Smooth muscle cell (in vitro differentiated cells): ENCODE data around the gene PLCB1. TPM values are rescaled to one million over a fixed set of nuclear protein-coding genes. Genes with fewer than 3 reads are reported as not detected.
A peak's percentile ranks its signal among the peaks of the same experiment; 100 is the strongest.

Experiments used
- DNase-seq: peaks from one replicate; lab custom pipeline; 2025; ENCODE audit not compliant: unreplicated experiment; lab: John Stamatoyannopoulos, UW
- H2AFZ ChIP-seq: fragments of 200-600 bp; sonication (generic); 2 replicates; pipeline ENCODE4 v1.6.0; 2016; ENCODE audit warnings: antibody characterized with exemption, low read depth, mild to moderate bottlenecking
- H3F3A ChIP-seq: fragments of 200-600 bp; sonication (generic); 2 replicates; pipeline ENCODE4 v1.6.0; 2017; ENCODE audit warnings: antibody characterized with exemption, low read depth
- H3K27ac ChIP-seq: fragments of 200-600 bp; sonication (generic); 2 replicates; pipeline ENCODE4 v1.5.1; 2016; ENCODE audit warnings: low read depth, mild to moderate bottlenecking
- H3K27me3 ChIP-seq: fragments of 200-600 bp; sonication (generic); 2 replicates; pipeline ENCODE4 v1.6.1; 2016; ENCODE audit warnings: low read depth, mild to moderate bottlenecking
- H3K36me3 ChIP-seq: fragments of 200-600 bp; sonication (generic); 2 replicates; pipeline ENCODE4 v1.5.1; 2016; ENCODE audit warnings: low read depth
- H3K4me1 ChIP-seq: fragments of 200-600 bp; sonication (generic); 2 replicates; pipeline ENCODE4 v1.5.1; 2016; ENCODE audit warnings: low read depth
- H3K4me2 ChIP-seq: fragments of 200-600 bp; sonication (generic); 2 replicates; pipeline ENCODE4 v1.6.0; 2016; ENCODE audit warnings: mild to moderate bottlenecking
- H3K4me3 ChIP-seq: fragments of 200-600 bp; sonication (generic); 2 replicates; pipeline ENCODE4 v1.5.1; 2016; ENCODE audit warnings: mild to moderate bottlenecking
- H3K79me2 ChIP-seq: fragments of 200-600 bp; sonication (generic); 2 replicates; pipeline ENCODE4 v1.6.0; 2016; ENCODE audit warnings: low read depth, mild to moderate bottlenecking
- H3K9ac ChIP-seq: fragments of 200-600 bp; sonication (generic); 2 replicates; pipeline ENCODE4 v1.6.0; 2016; ENCODE audit warnings: low read depth
- H3K9me3 ChIP-seq: fragments of 200-600 bp; sonication (generic); replicated peaks from 2 replicates; pipeline ENCODE4 v1.5.1; 2016; ENCODE audit warnings: low read depth
- H4K20me1 ChIP-seq: fragments of 200-600 bp; sonication (generic); 2 replicates; pipeline ENCODE4 v1.6.0; 2016; ENCODE audit warnings: low read depth
- CTCF ChIP-seq: fragments of 200-600 bp; sonication (generic); IDR thresholded peaks from 2 replicates; pipeline ENCODE4 v1.5.1; 2017; ENCODE audit warnings: borderline replicate concordance, mild to moderate bottlenecking, antibody characterized with exemption; ENCODE audit not compliant: insufficient read depth, poor library complexity, severe bottlenecking
- WGBS: methylation state at CpG from one replicate; pipeline ENCODE4 v1.1.7; 2016; ENCODE audit warnings: low lambda C conversion rate; 5-methylcytosine and 5-hydroxymethylcytosine counted together
- polyA plus RNA-seq: library from polyadenylated mRNA; unstranded; fragments of >200 nt; fragmentation: Nextera tagmentation; extraction: Ambion mirVana; gene quantifications from 2 replicates; pipeline ENCODE4 v1.2.1, GENCODE V29; 2016
- total RNA-seq: library from RNA; depleted of rRNA; stranded (reverse); fragments of >200 nt; gene quantifications from 2 replicates; pipeline ENCODE4 v1.2.3, GENCODE V29; 2014

Gene PLCB1
- total and polyA plus RNA-seq, 2 experiments from 2014 or later = 4.7 to 25.3 TPM

GRCh38 chr20:8788831-8789230, 656.8 kb downstream of the PLCB1 start:
- H3K27me3 ChIP-seq = no peaks in the 10 kb centered on the region
- DNase-seq = no peak
- H3K9ac ChIP-seq = no peak overlapping the region
- H3K79me2 ChIP-seq = no peaks in the 10 kb centered on the region
- H3F3A ChIP-seq = no peaks in the 10 kb centered on the region
- no peak overlapping the region for H3K27ac ChIP-seq
- H3K4me3 ChIP-seq = no peak overlapping the region
- no peaks in the 10 kb centered on the region for H3K9me3 ChIP-seq
- H2AFZ ChIP-seq = no peak overlapping the region
- no peak for TF ChIP-seq CTCF
- H3K36me3 ChIP-seq = no peaks in the 10 kb centered on the region
- no peaks in the 10 kb centered on the region for H4K20me1 ChIP-seq
- H3K4me2 ChIP-seq = no peak overlapping the region
- peaks cover 11% of the 10 kb centered on the region for H3K4me1 ChIP-seq

- Histone ChIP-seq H3K4me1 (peaks cover 11% of the 10 kb centered on the region), H4K20me1 (no peaks in the 10 kb centered on the region), H3K4me3 (no peak overlapping the region), H3K4me2 (no peak overlapping the region), H3K9me3 (no peaks in the 10 kb centered on the region), H3K27me3 (no peaks in the 10 kb centered on the region), H3F3A (no peaks in the 10 kb centered on the region), H3K36me3 (no peaks in the 10 kb centered on the region), H3K79me2 (no peaks in the 10 kb centered on the region), H2AFZ (no peak overlapping the region), H3K9ac (no peak overlapping the region), H3K27ac (no peak overlapping the region)
- WGBS = 51% methylated on average over 5 of the region's 5 CpGs
- DNase-seq = no peak
- peak; percentile 95 for TF ChIP-seq CTCF
These were observed 658.5 kb downstream of the PLCB1 start for GRCh38 chr20:8790442-8791074.

- 97% methylated on average over 6 of the region's 6 CpGs for WGBS
- no peak for TF ChIP-seq CTCF
- H3F3A ChIP-seq = no peaks in the 10 kb centered on the region
- no peaks in the 10 kb centered on the region for H3K79me2 ChIP-seq
- no peaks in the 10 kb centered on the region for H3K4me1 ChIP-seq
- H3K9ac ChIP-seq = no peak overlapping the region
- no peak overlapping the region for H3K4me3 ChIP-seq
- no peaks in the 10 kb centered on the region for H3K36me3 ChIP-seq
- DNase-seq = no peak
- no peaks in the 10 kb centered on the region for H3K27me3 ChIP-seq
- no peaks in the 10 kb centered on the region for H4K20me1 ChIP-seq
- no peak overlapping the region for H3K27ac ChIP-seq
- H3K9me3 ChIP-seq = no peaks in the 10 kb centered on the region
- H3K4me2 ChIP-seq = no peak overlapping the region
- no peak overlapping the region for H2AFZ ChIP-seq
These were observed 663.3 kb downstream of the PLCB1 start for GRCh38 chr20:8795404-8795803.

- no peak overlapping the region for H3K9ac ChIP-seq
- H3K79me2 ChIP-seq = no peaks in the 10 kb centered on the region
- DNase-seq = no peak
- 90% methylated on average over 5 of the region's 5 CpGs for WGBS
- H3K27me3 ChIP-seq = no peaks in the 10 kb centered on the region
- TF ChIP-seq CTCF = no peak
- no peaks in the 10 kb centered on the region for H3F3A ChIP-seq
- no peaks in the 10 kb centered on the region for H3K4me1 ChIP-seq
- no peaks in the 10 kb centered on the region for H3K9me3 ChIP-seq
- no peaks in the 10 kb centered on the region for H4K20me1 ChIP-seq
- no peak overlapping the region for H3K4me2 ChIP-seq
- H3K36me3 ChIP-seq = no peaks in the 10 kb centered on the region
- no peak overlapping the region for H3K4me3 ChIP-seq
- H2AFZ ChIP-seq = no peak overlapping the region
- H3K27ac ChIP-seq = no peak overlapping the region
These were observed 664.1 kb downstream of the PLCB1 start for GRCh38 chr20:8796088-8796660.
